ENCODE data around the gene ISLR2. TPM values are rescaled to one million over a fixed set of nuclear protein-coding genes. Genes with fewer than 3 reads are reported as not detected.
A peak's percentile ranks its signal among the peaks of the same experiment; 100 is the strongest.

The ISLR2 gene
- total RNA-seq, 2 donors from 2014 or later, result not detected

- Mint-ChIP-seq H3K9me3 (no peaks in the 10 kb centered on the region), H3K4me3 (no peak overlapping the region), H3K4me1 (peaks cover 4% of the 10 kb centered on the region), H3K36me3 (ENCODE audit: low read depth) (no peaks in the 10 kb centered on the region), H3K27ac (no peak overlapping the region), H3K27me3 (ENCODE audit: insufficient read depth) (peaks cover 58% of the 10 kb centered on the region)
- no peak for TF ChIP-seq CTCF (conservative IDR thresholded peaks at IDR 0.05)
- no peak overlapping the region for H3K9ac ChIP-seq (ENCODE audit: extremely low read depth, low read length, poor library complexity, severe bottlenecking)
- DNase-seq, result no peak
- H3K36me3 ChIP-seq (ENCODE audit: control insufficient read depth, insufficient read depth, low read length), result no peaks in the 10 kb centered on the region
- H3K27me3 ChIP-seq (ENCODE audit: control insufficient read depth, insufficient read depth, low read length, poor library complexity, severe bottlenecking), result peaks cover 38% of the 10 kb centered on the region
- H3K27ac ChIP-seq (ENCODE audit: low read depth, low read length), result no peak overlapping the region
- WGBS, 2 experiments (ENCODE audit: insufficient coverage in 1 of 2, insufficient read length in 1 of 2), result 89 to 96% methylated on average over 4 of the region's 4 CpGs
- no peaks in the 10 kb centered on the region for H3K9me3 ChIP-seq (ENCODE audit: control insufficient read depth, low read length)
- H3K4me1 ChIP-seq (ENCODE audit: control insufficient read depth, insufficient read depth, low read length), result no peaks in the 10 kb centered on the region
- no peak overlapping the region for H3K4me3 ChIP-seq (ENCODE audit: low read length)
These were observed 8.3 kb downstream of the ISLR2 start for GRCh38 chr15:74138642-74139041.

- Histone ChIP-seq H3K4me3 (ENCODE audit: low read length) (no peak overlapping the region), H3K9me3 (ENCODE audit: control insufficient read depth, low read length) (peaks cover 6% of the 10 kb centered on the region), H3K36me3 (ENCODE audit: control insufficient read depth, insufficient read depth, low read length) (no peaks in the 10 kb centered on the region), H3K27me3 (ENCODE audit: control insufficient read depth, insufficient read depth, low read length, poor library complexity, severe bottlenecking) (peaks cover 11% of the 10 kb centered on the region), H3K9ac (ENCODE audit: extremely low read depth, low read length, poor library complexity, severe bottlenecking) (no peak overlapping the region), H3K4me1 (ENCODE audit: control insufficient read depth, insufficient read depth, low read length) (no peaks in the 10 kb centered on the region), H3K27ac (ENCODE audit: low read depth, low read length) (no peak overlapping the region)
- peaks cover 2% of the 10 kb centered on the region for H3K4me1 Mint-ChIP-seq
- no peak overlapping the region for H3K4me3 Mint-ChIP-seq
- no peak overlapping the region for H3K27ac Mint-ChIP-seq
- 67% methylated on average over 1 of the region's 1 CpG; no CpG with 5 or more reads in 1 of the 2 experiments for WGBS, 2 experiments (ENCODE audit: insufficient coverage in 1 of 2, insufficient read length in 1 of 2)
- H3K9me3 Mint-ChIP-seq, result no peaks in the 10 kb centered on the region
- DNase-seq, result no peak
- TF ChIP-seq CTCF (conservative IDR thresholded peaks at IDR 0.05), result no peak
- H3K27me3 Mint-ChIP-seq (ENCODE audit: insufficient read depth), result peaks cover 33% of the 10 kb centered on the region
- H3K36me3 Mint-ChIP-seq (ENCODE audit: low read depth), result no peaks in the 10 kb centered on the region
These were observed 11.2 kb downstream of the ISLR2 start for GRCh38 chr15:74141591-74141990.

- no peak overlapping the region for H3K9ac ChIP-seq (ENCODE audit: extremely low read depth, low read length, poor library complexity, severe bottlenecking)
- TF ChIP-seq CTCF (conservative IDR thresholded peaks at IDR 0.05), result peak; percentile 68
- no peaks in the 10 kb centered on the region for H3K36me3 ChIP-seq (ENCODE audit: control insufficient read depth, insufficient read depth, low read length)
- H3K4me3 ChIP-seq (ENCODE audit: low read length), result no peak overlapping the region
- Mint-ChIP-seq H3K27ac (peak overlapping the region; percentile 83), H3K4me1 (peaks cover 2% of the 10 kb centered on the region), H3K9me3 (no peaks in the 10 kb centered on the region), H3K27me3 (ENCODE audit: insufficient read depth) (peaks cover 17% of the 10 kb centered on the region), H3K36me3 (ENCODE audit: low read depth) (no peaks in the 10 kb centered on the region), H3K4me3 (no peak overlapping the region)
- WGBS, 2 experiments (ENCODE audit: insufficient coverage in 1 of 2, insufficient read length in 1 of 2), result 70 to 85% methylated on average over 3 to 6 of the region's 6 CpGs
- H3K27me3 ChIP-seq (ENCODE audit: control insufficient read depth, insufficient read depth, low read length, poor library complexity, severe bottlenecking), result no peaks in the 10 kb centered on the region
- peak; percentile 82 for DNase-seq
- H3K4me1 ChIP-seq (ENCODE audit: control insufficient read depth, insufficient read depth, low read length), result no peaks in the 10 kb centered on the region
- H3K27ac ChIP-seq (ENCODE audit: low read depth, low read length), result no peak overlapping the region
- H3K9me3 ChIP-seq (ENCODE audit: control insufficient read depth, low read length), result peaks cover 6% of the 10 kb centered on the region
These were observed 13.9 kb downstream of the ISLR2 start for GRCh38 chr15:74144153-74144775.
